Right lung (tissue), 10 donors: Measurements from ENCODE around the gene PLEKHA6. TPM values are rescaled to one million over a fixed set of nuclear protein-coding genes. Genes with fewer than 3 reads are reported as not detected.

Source experiments
- DNase-seq, 2 donors: peaks; one replicate each; pipeline ENCODE4 v3.0.0-alpha.2; 2013
- long read RNA-seq, 8 donors: transcript quantifications; one replicate each; lab custom pipeline, GENCODE V29; 2026
- polyA plus RNA-seq, 5 donors: library from polyadenylated mRNA; unstranded; fragments of 120-200 nt; gene quantifications; one replicate each; pipeline versions ENCODE4 v1.2.1 to v1.2.3, GENCODE V29; 2013; ENCODE audit warnings: inconsistent platforms in 1 of 5, low replicate concordance in 1 of 5; ENCODE audit not compliant: insufficient read length in 5 of 5, insufficient read depth in 1 of 5

The PLEKHA6 gene
- 10 to 100 TPM; 13.9 to 20.4 (median 16.4) TPM for polyA plus RNA-seq
- long read RNA-seq, donor 1, partial matches to known transcripts: 5 of 5 reads
- long read RNA-seq, donor 1, other reads (novel, unspliced or antisense): 0 of 5 reads
- long read RNA-seq, donor 2: 0 reads
- long read RNA-seq, donor 3: 0 reads
- long read RNA-seq, donor 4, partial matches to known transcripts: 0 of 1 reads
- long read RNA-seq, donor 4, other reads (novel, unspliced or antisense): 0 of 1 reads
- long read RNA-seq, donor 5, partial matches to known transcripts: 0 of 1 reads
- long read RNA-seq, donor 5, other reads (novel, unspliced or antisense): 0 of 1 reads
- long read RNA-seq, donor 6: 0 reads
- long read RNA-seq, donor 7, partial matches to known transcripts: 5 of 5 reads
- long read RNA-seq, donor 7, other reads (novel, unspliced or antisense): 0 of 5 reads
- long read RNA-seq, donor 8: 0 reads

GRCh38 chr1:204359474-204360255 is at the start of gene PLEKHA6:
Gene PLEKHA6 (minus strand): TSS chr1:204359929. CDS start chr1:204273727, 86,202 bp downstream.
- DNase-seq: peak in 1 of 2 donors; percentile 36

- no peak for DNase-seq
Observed at GRCh38 chr1:204409123-204409522, 49.4 kb upstream of the PLEKHA6 start.

- no peak for DNase-seq
Observed at GRCh38 chr1:204408602-204409001, 48.9 kb upstream of the PLEKHA6 start.

GRCh38 chr1:204408074-204408507 is 48.4 kb upstream of the PLEKHA6 start:
- DNase-seq: peak; percentile 51 to 53

- no peak for DNase-seq
Observed at GRCh38 chr1:204407295-204407971, 47.7 kb upstream of the PLEKHA6 start.

- DNase-seq: no peak
Observed at GRCh38 chr1:204406621-204407020, 46.9 kb upstream of the PLEKHA6 start.

GRCh38 chr1:204405988-204406387 is 46.3 kb upstream of the PLEKHA6 start:
- no peak for DNase-seq

- DNase-seq: no peak
Observed at GRCh38 chr1:204404629-204405028, 44.9 kb upstream of the PLEKHA6 start.

GRCh38 chr1:204402391-204402790 is 42.7 kb upstream of the PLEKHA6 start:
- DNase-seq: no peak

GRCh38 chr1:204401730-204402129 is 42.0 kb upstream of the PLEKHA6 start:
- DNase-seq: no peak

GRCh38 chr1:204400882-204401510 is 41.3 kb upstream of the PLEKHA6 start:
- DNase-seq: no peak

- no peak for DNase-seq
Observed at GRCh38 chr1:204398197-204399125, 38.7 kb upstream of the PLEKHA6 start.

GRCh38 chr1:204396015-204396583 is 36.4 kb upstream of the PLEKHA6 start:
- no peak for DNase-seq

- no peak for DNase-seq
Observed at GRCh38 chr1:204391629-204392028, 31.9 kb upstream of the PLEKHA6 start.

GRCh38 chr1:204390751-204391466 is 31.2 kb upstream of the PLEKHA6 start:
- peak in 1 of 2 donors; percentile 27 for DNase-seq

- no peak for DNase-seq
Observed at GRCh38 chr1:204385727-204386126, 26.0 kb upstream of the PLEKHA6 start.

- DNase-seq: no peak
Observed at GRCh38 chr1:204384636-204385352, 25.1 kb upstream of the PLEKHA6 start.

- DNase-seq: no peak
Observed at GRCh38 chr1:204383163-204383904, 23.6 kb upstream of the PLEKHA6 start.
